Transverse colon (tissue), 4 donors: ENCODE measurements around the gene LYZL4. TPM values are rescaled to one million over a fixed set of nuclear protein-coding genes. Genes with fewer than 3 reads are reported as not detected.

Experiments
- DNase-seq: peaks from one replicate; pipeline ENCODE4 v3.0.0-alpha.2; 2019
- H3K27ac ChIP-seq, 4 donors: fragments of 200-600 bp; sonication (generic); 2 replicates each; pipeline ENCODE4 v1.5.1; 2016 to 2018; ENCODE audit warnings: inconsistent platforms in 4 of 4
- H3K27me3 ChIP-seq: fragments of 200-600 bp; sonication (generic); 2 replicates; pipeline ENCODE4 v1.5.1; 2017; ENCODE audit warnings: inconsistent platforms
- H3K36me3 ChIP-seq, 4 donors: fragments of 200-600 bp; sonication (generic); 2 replicates each; pipeline ENCODE4 v1.5.1; 2017 to 2019; ENCODE audit warnings: inconsistent platforms in 4 of 4
- H3K4me1 ChIP-seq, 4 donors: fragments of 200-600 bp; sonication (generic); 2 replicates each; pipeline ENCODE4 v1.5.1; 2017 to 2020; ENCODE audit warnings: inconsistent platforms in 4 of 4
- H3K4me3 ChIP-seq, 4 donors: fragments of 200-600 bp; sonication (generic); 1 replicate in 1 of 4; 2 replicates in 3 of 4; pipeline versions ENCODE4 v1.5.1 to v1.6.1; 2017 to 2019; ENCODE audit warnings: inconsistent platforms in 4 of 4
- H3K9me3 ChIP-seq, 2 donors: fragments of 200-600 bp; sonication (generic); 2 replicates each; pipeline ENCODE4 v1.5.1; 2017 to 2019; ENCODE audit warnings: inconsistent platforms in 2 of 2
- EP300 ChIP-seq: sonication (generic); formaldehyde crosslinking; IDR thresholded peaks from one replicate; pipeline ENCODE4 v1.6.1; 2017; ENCODE audit warnings: antibody characterized with exemption, low read depth
- POLR2A ChIP-seq: fragments of 450-650 bp; IDR thresholded peaks from one replicate; pipeline ENCODE4 v1.6.1; 2016; ENCODE audit warnings: antibody characterized with exemption, mild to moderate bottlenecking, moderate library complexity
- POLR2AphosphoS5 ChIP-seq, 3 donors: sonication (generic); formaldehyde crosslinking; IDR thresholded peaks; one replicate each; pipeline ENCODE4 v1.6.1; 2016; ENCODE audit warnings: antibody characterized with exemption in 3 of 3
- WGBS, 2 donors: methylation state at CpG; one replicate each; pipeline ENCODE4 v1.1.5; 2018; ENCODE audit warnings: low coverage in 1 of 2; 5-methylcytosine and 5-hydroxymethylcytosine counted together
- in situ Hi-C, 4 donors: fragments of 200-750 bp; cut with MboI; loops; one replicate each; pipeline versions ENCODE4 v1.15.0 to v1.15.1; 2017; ENCODE audit warnings: low sequenced_read_pairs in 3 of 4, low pct_ligation_motif_present in 1 of 4, low pct_unique_long_range_greater_than_20kb in 1 of 4
- intact Hi-C: fragments of 100-400 bp; cut with DNase I; formaldehyde crosslinking; loops from one replicate; pipeline ENCODE4 v1.15.1; 2023; ENCODE audit warnings: low total_unique reads
- total RNA-seq, 4 donors: library from RNA; depleted of rRNA; stranded (reverse); fragments of >200 nt; gene quantifications; one replicate each; pipeline ENCODE4 v1.1.0, GENCODE V29; 2016
- TF ChIP-seq, protein P1 (sequence below), 5 experiments: fragments of 200-600 bp in 3 of 5; fragments of 450-650 bp in 2 of 5; sonication (generic) in 3 of 5; IDR thresholded peaks; 1 replicate in 2 of 5; 2 replicates in 3 of 5; pipeline ENCODE4 v1.5.1; 2016 to 2017; ENCODE audit warnings: antibody characterized with exemption in 5 of 5, inconsistent platforms in 3 of 5, mild to moderate bottlenecking in 2 of 5, moderate library complexity in 1 of 5

LYZL4 gene
- total RNA-seq, 4 donors from 2014 or later: not detected

DNA sequence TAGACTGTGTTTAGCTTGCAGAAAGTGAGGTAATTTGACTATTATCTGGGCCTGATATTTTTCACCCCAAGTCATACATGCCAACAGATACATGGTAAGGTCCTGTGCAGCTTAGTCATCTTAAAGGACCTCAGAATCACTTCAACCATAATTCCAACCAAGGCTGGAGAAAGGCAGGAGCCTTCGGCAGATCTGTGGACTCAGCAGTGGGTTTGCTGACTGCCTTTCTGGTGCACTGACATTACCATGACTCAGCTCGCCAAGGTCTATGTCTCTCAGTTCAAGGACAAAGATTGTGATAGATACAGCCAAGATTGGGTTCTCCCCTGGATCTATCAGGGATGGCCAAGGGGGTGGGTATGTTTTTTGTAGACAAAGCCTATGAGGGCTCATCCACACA is 32.7 kb downstream of the LYZL4 start:
- H3K9me3 ChIP-seq: no peaks in the 10 kb centered on the region
- in situ Hi-C loops: no loop called here
- H3K27me3 ChIP-seq: no peaks in the 10 kb centered on the region
- H3K4me1 ChIP-seq: no peaks in the 10 kb centered on the region
- no peak for DNase-seq
- H3K4me3 ChIP-seq: no peak overlapping the region
- H3K36me3 ChIP-seq: no peaks in the 10 kb centered on the region
- H3K27ac ChIP-seq: no peak overlapping the region
- intact Hi-C loops: no loop called here
- TF ChIP-seq, protein P1, sequence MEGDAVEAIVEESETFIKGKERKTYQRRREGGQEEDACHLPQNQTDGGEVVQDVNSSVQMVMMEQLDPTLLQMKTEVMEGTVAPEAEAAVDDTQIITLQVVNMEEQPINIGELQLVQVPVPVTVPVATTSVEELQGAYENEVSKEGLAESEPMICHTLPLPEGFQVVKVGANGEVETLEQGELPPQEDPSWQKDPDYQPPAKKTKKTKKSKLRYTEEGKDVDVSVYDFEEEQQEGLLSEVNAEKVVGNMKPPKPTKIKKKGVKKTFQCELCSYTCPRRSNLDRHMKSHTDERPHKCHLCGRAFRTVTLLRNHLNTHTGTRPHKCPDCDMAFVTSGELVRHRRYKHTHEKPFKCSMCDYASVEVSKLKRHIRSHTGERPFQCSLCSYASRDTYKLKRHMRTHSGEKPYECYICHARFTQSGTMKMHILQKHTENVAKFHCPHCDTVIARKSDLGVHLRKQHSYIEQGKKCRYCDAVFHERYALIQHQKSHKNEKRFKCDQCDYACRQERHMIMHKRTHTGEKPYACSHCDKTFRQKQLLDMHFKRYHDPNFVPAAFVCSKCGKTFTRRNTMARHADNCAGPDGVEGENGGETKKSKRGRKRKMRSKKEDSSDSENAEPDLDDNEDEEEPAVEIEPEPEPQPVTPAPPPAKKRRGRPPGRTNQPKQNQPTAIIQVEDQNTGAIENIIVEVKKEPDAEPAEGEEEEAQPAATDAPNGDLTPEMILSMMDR (IDR thresholded peaks at IDR 0.05): no peak
- TF ChIP-seq EP300 (no peak), POLR2AphosphoS5 (IDR thresholded peaks at IDR 0.05) (no peak), POLR2A (no peak)
- 80% methylated on average over 2 of the region's 2 CpGs; no CpG with 5 or more reads in 1 of the 2 donors for WGBS, 2 donors

DNA sequence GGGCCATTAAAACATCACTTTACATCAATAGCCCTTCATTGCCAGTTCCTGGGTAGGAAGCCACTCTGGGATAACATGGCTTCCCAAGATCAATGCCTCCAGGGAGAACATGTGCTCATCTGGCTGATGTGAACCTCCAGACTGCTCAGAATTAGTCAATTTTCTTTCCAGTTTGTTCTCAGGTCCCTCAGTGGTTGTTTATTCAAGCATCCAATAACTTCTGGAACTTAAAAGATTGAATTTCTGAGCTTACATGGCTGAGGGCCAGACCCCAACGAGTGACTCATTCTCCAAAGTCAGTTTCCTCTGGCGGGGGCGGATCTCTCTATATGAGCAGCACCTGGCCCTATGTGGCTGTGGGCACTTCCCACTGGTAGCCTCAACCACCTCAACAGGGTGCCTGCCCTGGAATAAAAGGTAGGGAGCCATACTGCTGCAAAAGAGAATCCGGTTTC is 34.0 kb downstream of the LYZL4 start:
- DNase-seq: no peak
- TF ChIP-seq POLR2AphosphoS5 (IDR thresholded peaks at IDR 0.05) (no peak), POLR2A (no peak)
- H3K36me3 ChIP-seq: no peaks in the 10 kb centered on the region
- H3K27me3 ChIP-seq: no peaks in the 10 kb centered on the region
- H3K27ac ChIP-seq: no peak overlapping the region
- in situ Hi-C loops (no loop called here), intact Hi-C loops (no loop called here)
- no peaks in the 10 kb centered on the region for H3K4me1 ChIP-seq
- no peaks in the 10 kb centered on the region for H3K9me3 ChIP-seq
- WGBS, 2 donors: 63 to 83% methylated on average over 1 to 4 of the region's 4 CpGs
- no peak overlapping the region for H3K4me3 ChIP-seq

DNA sequence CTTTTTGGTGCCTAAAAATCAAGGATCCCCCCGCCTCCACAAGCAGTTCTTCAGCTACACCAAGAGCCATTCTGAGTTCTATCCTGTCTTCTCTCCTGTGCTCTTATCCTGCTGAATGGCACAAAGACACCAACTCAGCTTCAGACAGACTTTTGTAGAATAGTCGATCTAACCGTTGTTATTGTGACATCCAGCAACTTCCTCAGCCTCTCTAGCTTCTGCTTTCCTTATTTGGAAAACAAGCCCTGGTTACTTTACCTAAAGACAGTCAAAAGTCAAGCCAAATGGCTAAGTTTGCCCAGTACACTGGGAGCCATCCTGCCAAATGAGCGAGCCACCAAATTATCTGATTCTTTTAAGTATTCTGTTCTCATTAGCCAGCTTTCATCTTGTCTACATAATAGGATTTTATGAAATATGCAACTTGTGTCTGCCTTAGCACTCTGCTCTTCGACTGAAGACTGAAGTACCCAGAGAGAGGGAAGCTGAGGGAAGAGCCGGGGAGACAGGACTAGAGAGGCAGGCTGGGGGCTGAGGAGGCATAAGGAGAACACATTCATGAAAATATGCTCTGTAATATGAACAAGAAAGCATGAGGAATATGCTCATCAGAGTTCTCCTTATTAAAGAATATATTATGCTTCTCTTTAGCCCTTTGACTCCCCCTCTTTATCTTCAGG is 35.1 kb downstream of the LYZL4 start:
- in situ Hi-C loops: no loop called here
- WGBS, 2 donors: 58 to 78% methylated on average over 5 to 6 of the region's 6 CpGs
- Histone ChIP-seq H3K4me3 (no peak overlapping the region), H3K9me3 (no peaks in the 10 kb centered on the region), H3K27me3 (no peaks in the 10 kb centered on the region), H3K27ac (no peak overlapping the region), H3K36me3 (no peaks in the 10 kb centered on the region), H3K4me1 (no peaks in the 10 kb centered on the region)
- TF ChIP-seq POLR2A (no peak), POLR2AphosphoS5 (IDR thresholded peaks at IDR 0.05) (no peak), EP300 (no peak)
- TF ChIP-seq, protein P1 (IDR thresholded peaks at IDR 0.05): no peak
- no peak for DNase-seq
- intact Hi-C loops: no loop called here

DNA sequence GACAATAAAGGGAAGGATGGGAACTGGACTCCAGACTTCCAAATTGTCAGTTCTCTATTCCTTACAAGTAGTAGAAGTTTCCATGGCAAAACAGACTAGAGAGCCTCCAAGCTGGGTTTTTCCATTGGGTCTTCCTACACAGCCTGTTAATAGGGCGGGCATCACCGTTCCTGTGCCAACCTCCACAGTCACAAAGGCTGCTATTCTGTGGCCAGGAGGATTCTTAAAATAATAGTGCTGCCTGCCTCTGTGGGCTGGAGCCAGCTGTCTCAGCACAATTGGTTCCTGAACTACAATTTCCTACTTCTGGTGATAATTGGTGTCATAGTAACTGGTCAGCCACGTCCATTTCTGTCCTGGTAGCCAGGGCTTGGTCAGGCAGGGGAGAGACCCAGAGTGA is 38.6 kb downstream of the LYZL4 start:
- Histone ChIP-seq H3K27me3 (no peaks in the 10 kb centered on the region), H3K9me3 (no peaks in the 10 kb centered on the region), H3K27ac (no peak overlapping the region), H3K36me3 (no peaks in the 10 kb centered on the region), H3K4me3 (no peak overlapping the region), H3K4me1 (peaks cover 0 to 12% (median 4%) of the 10 kb centered on the region in 4 donors)
- in situ Hi-C loops (no loop called here), intact Hi-C loops (no loop called here)
- WGBS, 2 donors: 62% methylated on average over 3 of the region's 3 CpGs; no CpG with 5 or more reads in 1 of the 2 donors
- no peak for DNase-seq
- TF ChIP-seq EP300 (no peak), POLR2AphosphoS5 (IDR thresholded peaks at IDR 0.05) (no peak), POLR2A (no peak)
- TF ChIP-seq, protein P1 (IDR thresholded peaks at IDR 0.05): no peak

DNA sequence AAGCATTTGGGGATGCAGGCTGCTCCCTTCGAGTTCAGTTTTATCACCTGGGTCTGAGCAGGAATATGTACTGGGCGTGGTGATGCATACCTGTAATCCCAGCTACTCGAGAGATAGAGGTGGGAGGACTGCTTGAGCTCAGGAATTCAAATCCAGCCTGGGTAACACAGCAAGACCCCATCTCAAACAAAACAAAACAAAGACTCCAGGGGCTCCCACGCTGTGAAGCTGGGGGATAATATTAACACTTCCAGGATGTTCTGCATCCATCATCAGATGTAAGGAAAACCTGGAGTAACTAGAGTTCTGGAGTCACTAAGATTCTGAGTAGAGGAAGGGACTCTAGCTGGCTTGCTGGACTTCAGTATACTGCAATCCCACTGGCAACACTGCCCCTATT is 40.6 kb downstream of the LYZL4 start:
- peaks cover 0 to 12% (median 4%) of the 10 kb centered on the region in 4 donors for H3K4me1 ChIP-seq
- WGBS, 2 donors: 42% methylated on average over 4 of the region's 4 CpGs; no CpG with 5 or more reads in 1 of the 2 donors
- no peaks in the 10 kb centered on the region for H3K36me3 ChIP-seq
- H3K9me3 ChIP-seq: no peaks in the 10 kb centered on the region
- H3K4me3 ChIP-seq: no peak overlapping the region
- DNase-seq: no peak
- peak overlapping the region in 1 of 4 donors; percentile 46 for H3K27ac ChIP-seq
- no peaks in the 10 kb centered on the region for H3K27me3 ChIP-seq
- in situ Hi-C loops (no loop called here), intact Hi-C loops (no loop called here)
- TF ChIP-seq EP300: no peak
- TF ChIP-seq POLR2A: no peak
- TF ChIP-seq POLR2AphosphoS5 (IDR thresholded peaks at IDR 0.05): no peak
- TF ChIP-seq, protein P1 (IDR thresholded peaks at IDR 0.05): no peak
